ENCODE measurements around the gene PSME1. TPM values are rescaled to one million over a fixed set of nuclear protein-coding genes. Genes with fewer than 3 reads are reported as not detected.

Gene PSME1
- total and polyA plus RNA-seq, 2 of the 13 experiments (the other 11 are each of a cell fraction or from before 2014, with no cell fraction given), result 159 to 608 TPM

DNA sequence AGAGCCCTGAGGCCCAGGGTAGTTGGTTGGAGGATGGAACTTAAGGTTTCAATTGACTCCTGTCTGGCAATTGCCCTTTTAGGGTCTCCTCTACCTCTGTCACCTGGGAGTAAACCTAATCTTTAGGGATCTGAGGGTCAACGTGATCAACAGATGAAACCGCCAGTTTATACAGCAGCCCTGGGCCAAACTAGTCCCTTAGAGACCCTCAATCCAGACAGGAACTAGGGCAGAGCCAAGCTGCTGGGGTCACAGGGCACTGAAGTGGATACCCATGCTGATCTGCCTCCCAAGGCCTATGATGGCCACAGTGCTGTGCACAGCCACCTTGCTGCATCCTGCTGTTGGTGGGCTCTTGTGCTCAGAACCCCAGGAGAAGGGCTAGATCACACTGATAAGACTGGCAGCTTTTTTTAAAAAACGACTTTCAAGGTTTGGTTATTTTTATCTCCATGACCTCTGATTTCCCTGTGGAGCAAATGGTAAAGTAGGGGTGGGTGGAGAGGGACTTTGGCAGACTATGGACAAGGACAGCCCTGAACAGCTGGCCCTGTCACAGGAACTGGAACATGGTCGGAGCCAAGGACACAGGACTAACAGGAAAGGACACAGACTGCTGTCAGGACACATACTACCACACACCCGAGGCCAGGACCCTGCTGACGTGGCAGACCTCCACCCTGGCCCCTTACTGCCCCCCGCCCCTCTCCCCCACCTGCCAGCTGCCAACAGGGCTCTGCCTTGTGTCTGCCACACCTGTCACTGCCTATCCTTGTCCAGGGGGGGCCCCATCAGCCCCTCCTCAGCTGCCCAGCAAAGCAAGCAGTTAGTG, 5.1 kb upstream of the PSME1 start (continued):
- TF ChIP-seq, protein P1, sequence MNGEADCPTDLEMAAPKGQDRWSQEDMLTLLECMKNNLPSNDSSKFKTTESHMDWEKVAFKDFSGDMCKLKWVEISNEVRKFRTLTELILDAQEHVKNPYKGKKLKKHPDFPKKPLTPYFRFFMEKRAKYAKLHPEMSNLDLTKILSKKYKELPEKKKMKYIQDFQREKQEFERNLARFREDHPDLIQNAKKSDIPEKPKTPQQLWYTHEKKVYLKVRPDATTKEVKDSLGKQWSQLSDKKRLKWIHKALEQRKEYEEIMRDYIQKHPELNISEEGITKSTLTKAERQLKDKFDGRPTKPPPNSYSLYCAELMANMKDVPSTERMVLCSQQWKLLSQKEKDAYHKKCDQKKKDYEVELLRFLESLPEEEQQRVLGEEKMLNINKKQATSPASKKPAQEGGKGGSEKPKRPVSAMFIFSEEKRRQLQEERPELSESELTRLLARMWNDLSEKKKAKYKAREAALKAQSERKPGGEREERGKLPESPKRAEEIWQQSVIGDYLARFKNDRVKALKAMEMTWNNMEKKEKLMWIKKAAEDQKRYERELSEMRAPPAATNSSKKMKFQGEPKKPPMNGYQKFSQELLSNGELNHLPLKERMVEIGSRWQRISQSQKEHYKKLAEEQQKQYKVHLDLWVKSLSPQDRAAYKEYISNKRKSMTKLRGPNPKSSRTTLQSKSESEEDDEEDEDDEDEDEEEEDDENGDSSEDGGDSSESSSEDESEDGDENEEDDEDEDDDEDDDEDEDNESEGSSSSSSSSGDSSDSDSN (CRISPR knock-in tag; IDR thresholded peaks at IDR 0.05), result peak; percentile 17; the same call in 1 of the 2 replicates
- TF ChIP-seq, protein P2, sequence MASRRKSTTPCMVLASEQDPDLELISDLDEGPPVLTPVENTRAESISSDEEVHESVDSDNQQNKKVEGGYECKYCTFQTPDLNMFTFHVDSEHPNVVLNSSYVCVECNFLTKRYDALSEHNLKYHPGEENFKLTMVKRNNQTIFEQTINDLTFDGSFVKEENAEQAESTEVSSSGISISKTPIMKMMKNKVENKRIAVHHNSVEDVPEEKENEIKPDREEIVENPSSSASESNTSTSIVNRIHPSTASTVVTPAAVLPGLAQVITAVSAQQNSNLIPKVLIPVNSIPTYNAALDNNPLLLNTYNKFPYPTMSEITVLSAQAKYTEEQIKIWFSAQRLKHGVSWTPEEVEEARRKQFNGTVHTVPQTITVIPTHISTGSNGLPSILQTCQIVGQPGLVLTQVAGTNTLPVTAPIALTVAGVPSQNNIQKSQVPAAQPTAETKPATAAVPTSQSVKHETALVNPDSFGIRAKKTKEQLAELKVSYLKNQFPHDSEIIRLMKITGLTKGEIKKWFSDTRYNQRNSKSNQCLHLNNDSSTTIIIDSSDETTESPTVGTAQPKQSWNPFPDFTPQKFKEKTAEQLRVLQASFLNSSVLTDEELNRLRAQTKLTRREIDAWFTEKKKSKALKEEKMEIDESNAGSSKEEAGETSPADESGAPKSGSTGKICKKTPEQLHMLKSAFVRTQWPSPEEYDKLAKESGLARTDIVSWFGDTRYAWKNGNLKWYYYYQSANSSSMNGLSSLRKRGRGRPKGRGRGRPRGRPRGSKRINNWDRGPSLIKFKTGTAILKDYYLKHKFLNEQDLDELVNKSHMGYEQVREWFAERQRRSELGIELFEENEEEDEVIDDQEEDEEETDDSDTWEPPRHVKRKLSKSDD (CRISPR knock-in tag; IDR thresholded peaks at IDR 0.05; ENCODE audit: low read depth), result peak; percentile 64; the same call in 1 of the 2 replicates
- TF ChIP-seq KLF16 (CRISPR knock-in tag; IDR thresholded peaks at IDR 0.05) (0 out of 4 replicates have a peak, but pooled peaks of 1 of the 2 experiments have one; percentile 10), ZSCAN29 (CRISPR knock-in tag; conservative IDR thresholded peaks at IDR 0.05) (0 out of 2 replicates have a peak, but pooled peaks have one; percentile 56), ZBTB20 (CRISPR knock-in tag; IDR thresholded peaks at IDR 0.05; ENCODE audit: borderline replicate concordance, low read depth) (peak; percentile 62; the same call in 1 of the 2 replicates), SAP130 (CRISPR knock-in tag; IDR thresholded peaks at IDR 0.05; ENCODE audit: low read depth) (peak; percentile 95), HNRNPUL1 (IDR thresholded peaks at IDR 0.05; ENCODE audit: low read depth, low read length) (no peak), NKX3-1 (CRISPR knock-in tag; IDR thresholded peaks at IDR 0.05) (no peak), KDM3A (CRISPR knock-in tag; IDR thresholded peaks at IDR 0.05; ENCODE audit: low read depth) (peak; percentile 33; the same call in 1 of the 2 replicates), BRD4 (CRISPR knock-in tag; IDR thresholded peaks at IDR 0.05) (no peak)
- TF ChIP-seq, protein P3, sequence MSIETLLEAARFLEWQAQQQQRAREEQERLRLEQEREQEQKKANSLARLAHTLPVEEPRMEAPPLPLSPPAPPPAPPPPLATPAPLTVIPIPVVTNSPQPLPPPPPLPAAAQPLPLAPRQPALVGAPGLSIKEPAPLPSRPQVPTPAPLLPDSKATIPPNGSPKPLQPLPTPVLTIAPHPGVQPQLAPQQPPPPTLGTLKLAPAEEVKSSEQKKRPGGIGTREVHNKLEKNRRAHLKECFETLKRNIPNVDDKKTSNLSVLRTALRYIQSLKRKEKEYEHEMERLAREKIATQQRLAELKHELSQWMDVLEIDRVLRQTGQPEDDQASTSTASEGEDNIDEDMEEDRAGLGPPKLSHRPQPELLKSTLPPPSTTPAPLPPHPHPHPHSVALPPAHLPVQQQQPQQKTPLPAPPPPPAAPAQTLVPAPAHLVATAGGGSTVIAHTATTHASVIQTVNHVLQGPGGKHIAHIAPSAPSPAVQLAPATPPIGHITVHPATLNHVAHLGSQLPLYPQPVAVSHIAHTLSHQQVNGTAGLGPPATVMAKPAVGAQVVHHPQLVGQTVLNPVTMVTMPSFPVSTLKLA (IDR thresholded peaks at IDR 0.05), result no peak
- TF ChIP-seq, protein P4, sequence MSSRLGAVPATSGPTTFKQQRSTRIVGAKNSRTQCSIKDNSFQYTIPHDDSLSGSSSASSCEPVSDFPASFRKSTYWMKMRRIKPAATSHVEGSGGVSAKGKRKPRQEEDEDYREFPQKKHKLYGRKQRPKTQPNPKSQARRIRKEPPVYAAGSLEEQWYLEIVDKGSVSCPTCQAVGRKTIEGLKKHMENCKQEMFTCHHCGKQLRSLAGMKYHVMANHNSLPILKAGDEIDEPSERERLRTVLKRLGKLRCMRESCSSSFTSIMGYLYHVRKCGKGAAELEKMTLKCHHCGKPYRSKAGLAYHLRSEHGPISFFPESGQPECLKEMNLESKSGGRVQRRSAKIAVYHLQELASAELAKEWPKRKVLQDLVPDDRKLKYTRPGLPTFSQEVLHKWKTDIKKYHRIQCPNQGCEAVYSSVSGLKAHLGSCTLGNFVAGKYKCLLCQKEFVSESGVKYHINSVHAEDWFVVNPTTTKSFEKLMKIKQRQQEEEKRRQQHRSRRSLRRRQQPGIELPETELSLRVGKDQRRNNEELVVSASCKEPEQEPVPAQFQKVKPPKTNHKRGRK (CRISPR knock-in tag; IDR thresholded peaks at IDR 0.05), result no peak; the same call in 1 of the 2 replicates

All from HepG2 (cell line).